NT2/D1 (cell line): ENCODE results near the gene HILPDA.
"Not testable (repeated sequence)": the region's sequence is repeated elsewhere in the genome, so short reads cannot be mapped to it uniquely, and the experiment has no call there.

ENCODE experiments used
- SUZ12 ChIP-seq: IDR thresholded peaks from 2 replicates; pipeline ENCODE4 v1.6.1; 2011; ENCODE audit not compliant: insufficient read length, insufficient read depth; ENCODE audit errors: extremely low read depth
- YY1 ChIP-seq: IDR thresholded peaks from 2 replicates; pipeline ENCODE4 v1.6.1; 2011; ENCODE audit not compliant: insufficient read length, insufficient read depth
- ZNF274 ChIP-seq: IDR thresholded peaks from 2 replicates; pipeline ENCODE4 v1.6.1; 2011; ENCODE audit warnings: mild to moderate bottlenecking, low read depth, low read length

GRCh38 chr7:128477336-128477690 is 21.6 kb downstream of the HILPDA start:
- TF ChIP-seq YY1, ZNF274, SUZ12: not testable (repeated sequence)
